Neural cell (in vitro differentiated cells): ENCODE results near the gene USP17L21.
"Not testable (repeated sequence)": the region's sequence is repeated elsewhere in the genome, so short reads cannot be mapped to it uniquely, and the experiment has no call there.

Experiments
- EP300 ChIP-seq: fragments of 450-650 bp; conservative IDR thresholded peaks from 2 replicates; pipeline ENCODE4 v1.6.1; 2014; ENCODE audit warnings: antibody characterized with exemption, mild to moderate bottlenecking, moderate library complexity; ENCODE audit not compliant: poor library complexity, severe bottlenecking
- EZH2 ChIP-seq: fragments of 200-600, 300-800 bp; shearing (Covaris generic), sonication (generic); IDR thresholded peaks from 2 replicates; pipeline ENCODE4 v1.6.1; 2014; ENCODE audit warnings: antibody characterized with exemption, low read length, borderline replicate concordance, mild to moderate bottlenecking; ENCODE audit not compliant: insufficient read depth, poor library complexity, severe bottlenecking
- MXI1 ChIP-seq: fragments of 450-650 bp; conservative IDR thresholded peaks from 2 replicates; pipeline ENCODE4 v1.6.1; 2014; ENCODE audit warnings: antibody characterized with exemption, mild to moderate bottlenecking; ENCODE audit not compliant: poor library complexity, severe bottlenecking
- POLR2AphosphoS5 ChIP-seq: IDR thresholded peaks from 2 replicates; pipeline ENCODE4 v1.6.1; 2012
- RAD21 ChIP-seq: fragments of 450-650 bp; conservative IDR thresholded peaks from 2 replicates; pipeline ENCODE4 v1.6.1; 2014; ENCODE audit warnings: antibody characterized with exemption, mild to moderate bottlenecking, moderate library complexity
- SMC3 ChIP-seq: fragments of 450-650 bp; conservative IDR thresholded peaks from 2 replicates; pipeline ENCODE4 v1.6.1; 2014; ENCODE audit warnings: antibody characterized with exemption, mild to moderate bottlenecking, moderate library complexity; ENCODE audit not compliant: poor library complexity
- TAF1 ChIP-seq: IDR thresholded peaks from 2 replicates; pipeline ENCODE4 v1.6.1; 2012; ENCODE audit warnings: low read depth
- TF ChIP-seq, protein P1 (sequence below): fragments of 450-650 bp; IDR thresholded peaks from 2 replicates; pipeline ENCODE4 v1.5.1; 2014; ENCODE audit warnings: antibody characterized with exemption, mild to moderate bottlenecking, moderate library complexity; ENCODE audit not compliant: poor library complexity, severe bottlenecking

DNA sequence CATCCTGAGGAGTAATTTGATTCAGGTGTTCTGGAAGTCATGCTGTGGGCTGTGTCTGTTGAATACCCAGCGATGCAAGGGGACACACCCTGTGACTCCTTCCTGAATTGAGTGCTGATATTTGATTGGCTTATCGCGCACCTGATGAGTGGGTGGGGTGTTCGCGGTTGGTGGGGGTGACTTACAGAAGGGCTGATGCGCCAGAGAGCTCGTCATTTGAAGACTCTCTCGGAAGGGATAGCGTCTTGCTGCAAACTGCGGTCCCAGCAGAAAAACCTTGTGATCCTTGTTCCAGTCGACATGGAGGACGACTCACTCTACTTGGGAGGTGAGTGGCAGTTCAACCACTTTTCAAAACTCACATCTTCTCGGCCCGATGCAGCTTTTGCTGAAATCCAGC lies 47.6 kb upstream of the USP17L21 start, which contains the start of gene USP17L11:
- TF ChIP-seq POLR2AphosphoS5, TAF1, EP300, EZH2, MXI1, RAD21, SMC3: not testable (repeated sequence)
- TF ChIP-seq, protein P1, sequence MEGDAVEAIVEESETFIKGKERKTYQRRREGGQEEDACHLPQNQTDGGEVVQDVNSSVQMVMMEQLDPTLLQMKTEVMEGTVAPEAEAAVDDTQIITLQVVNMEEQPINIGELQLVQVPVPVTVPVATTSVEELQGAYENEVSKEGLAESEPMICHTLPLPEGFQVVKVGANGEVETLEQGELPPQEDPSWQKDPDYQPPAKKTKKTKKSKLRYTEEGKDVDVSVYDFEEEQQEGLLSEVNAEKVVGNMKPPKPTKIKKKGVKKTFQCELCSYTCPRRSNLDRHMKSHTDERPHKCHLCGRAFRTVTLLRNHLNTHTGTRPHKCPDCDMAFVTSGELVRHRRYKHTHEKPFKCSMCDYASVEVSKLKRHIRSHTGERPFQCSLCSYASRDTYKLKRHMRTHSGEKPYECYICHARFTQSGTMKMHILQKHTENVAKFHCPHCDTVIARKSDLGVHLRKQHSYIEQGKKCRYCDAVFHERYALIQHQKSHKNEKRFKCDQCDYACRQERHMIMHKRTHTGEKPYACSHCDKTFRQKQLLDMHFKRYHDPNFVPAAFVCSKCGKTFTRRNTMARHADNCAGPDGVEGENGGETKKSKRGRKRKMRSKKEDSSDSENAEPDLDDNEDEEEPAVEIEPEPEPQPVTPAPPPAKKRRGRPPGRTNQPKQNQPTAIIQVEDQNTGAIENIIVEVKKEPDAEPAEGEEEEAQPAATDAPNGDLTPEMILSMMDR = not testable (repeated sequence)
